Measurements from ENCODE around the gene SOD1.
"Not testable (repeated sequence)": the region's sequence is repeated elsewhere in the genome, so short reads cannot be mapped to it uniquely, and the experiment has no call there.

Gene SOD1

GRCh38 chr21:31654821-31655580 lies 4.5 kb upstream of the SOD1 start:
- DNase-seq (ENCODE audit: low read depth, low spot score): not testable (repeated sequence)

- DNase-seq (ENCODE audit: low read depth, low spot score): no peak
Measured at GRCh38 chr21:31656199-31657095, 3.0 kb upstream of the SOD1 start.

GRCh38 chr21:31658053-31658452 lies 1.4 kb upstream of the SOD1 start:
- no peak for DNase-seq (ENCODE audit: low read depth, low spot score)

GRCh38 chr21:31659286-31659535 lies 282 bp upstream of the SOD1 start:
- DNase-seq (ENCODE audit: low read depth, low spot score): no peak

- no peak for DNase-seq (ENCODE audit: low read depth, low spot score)
Measured at GRCh38 chr21:31660259-31660565, 719 bp downstream of the SOD1 start.

- DNase-seq (ENCODE audit: low read depth, low spot score): no peak
Measured at GRCh38 chr21:31660591-31660990, 1.1 kb downstream of the SOD1 start.

- DNase-seq (ENCODE audit: low read depth, low spot score): no peak
Measured at GRCh38 chr21:31663584-31664249, 4.2 kb downstream of the SOD1 start.

GRCh38 chr21:31665397-31665796 lies 5.9 kb downstream of the SOD1 start:
- DNase-seq (ENCODE audit: low read depth, low spot score): no peak

GRCh38 chr21:31665869-31666268 lies 6.4 kb downstream of the SOD1 start:
- DNase-seq (ENCODE audit: low read depth, low spot score): not testable (repeated sequence)

GRCh38 chr21:31666445-31667010 lies 7.0 kb downstream of the SOD1 start:
- no peak for DNase-seq (ENCODE audit: low read depth, low spot score)

GRCh38 chr21:31667132-31667531 lies 7.6 kb downstream of the SOD1 start:
- DNase-seq (ENCODE audit: low read depth, low spot score): no peak

GRCh38 chr21:31667639-31668038 lies 8.1 kb downstream of the SOD1 start:
- no peak for DNase-seq (ENCODE audit: low read depth, low spot score)

GRCh38 chr21:31668651-31669491 lies 9.4 kb downstream of the SOD1 start:
- no peak for DNase-seq (ENCODE audit: low read depth, low spot score)

- no peak for DNase-seq (ENCODE audit: low read depth, low spot score)
Measured at GRCh38 chr21:31670070-31670469, 10.6 kb downstream of the SOD1 start.

- DNase-seq (ENCODE audit: low read depth, low spot score): no peak
Measured at GRCh38 chr21:31671146-31671716, 11.7 kb downstream of the SOD1 start.

- DNase-seq (ENCODE audit: low read depth, low spot score): no peak
Measured at GRCh38 chr21:31671931-31672330, 12.4 kb downstream of the SOD1 start.

- no peak for DNase-seq (ENCODE audit: low read depth, low spot score)
Measured at GRCh38 chr21:31673321-31673912, 13.9 kb downstream of the SOD1 start.

GRCh38 chr21:31675318-31675717 lies 15.8 kb downstream of the SOD1 start:
- DNase-seq (ENCODE audit: low read depth, low spot score): no peak

GRCh38 chr21:31675960-31676359 lies 16.5 kb downstream of the SOD1 start:
- DNase-seq (ENCODE audit: low read depth, low spot score): no peak

GRCh38 chr21:31677047-31677446 lies 17.6 kb downstream of the SOD1 start:
- DNase-seq (ENCODE audit: low read depth, low spot score): no peak

- no peak for DNase-seq (ENCODE audit: low read depth, low spot score)
Measured at GRCh38 chr21:31678478-31678877, 19.0 kb downstream of the SOD1 start.
